ENCODE measurements around the gene LZTR1. TPM values are rescaled to one million over a fixed set of nuclear protein-coding genes. Genes with fewer than 3 reads are reported as not detected.

LZTR1 gene
- total RNA-seq, 2 donors from 2014 or later = 25.7 to 66.9 TPM

DNA sequence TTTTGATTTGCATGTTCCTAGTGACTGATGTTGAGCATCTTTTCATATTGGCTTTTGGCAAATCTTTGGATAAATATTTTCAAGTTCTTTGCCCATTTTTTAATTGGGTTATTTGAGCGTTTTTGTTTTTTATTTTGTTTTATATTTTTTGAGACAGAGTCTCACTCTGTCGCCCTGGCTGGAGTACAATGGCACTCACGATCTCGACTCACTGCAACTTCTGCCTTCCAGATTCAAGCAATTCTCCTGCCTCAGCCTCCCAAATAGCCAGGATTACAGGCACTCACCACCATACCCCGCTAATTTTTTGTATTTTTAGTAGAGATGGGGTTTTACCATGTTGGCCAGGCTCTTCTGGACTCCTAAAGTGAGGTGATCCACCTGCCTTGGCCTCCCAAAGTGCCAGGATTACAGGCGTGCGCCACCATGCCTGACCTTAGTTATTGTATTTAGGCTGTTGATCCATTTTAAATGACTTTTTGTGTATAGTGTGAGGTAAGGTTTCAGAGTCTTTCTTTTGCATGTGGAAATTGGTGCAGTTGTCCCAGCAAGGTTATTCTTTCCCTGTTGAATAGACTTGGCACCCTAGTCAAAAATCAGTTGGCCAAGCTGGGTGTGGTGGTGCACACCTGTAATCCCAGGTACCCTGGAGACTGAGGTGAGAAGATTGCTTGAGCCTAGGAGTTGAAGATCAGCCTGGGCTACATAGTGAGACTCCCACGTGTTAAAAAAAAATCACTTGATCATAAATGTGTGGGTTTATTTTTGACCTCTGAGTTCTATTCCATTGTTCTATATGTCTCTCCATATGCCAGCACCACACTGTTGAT lies 38.8 kb upstream of the LZTR1 start:
- no peak overlapping the region for H3K4me3 ChIP-seq
- ATAC-seq = no peak
- peaks cover 32% of the 10 kb centered on the region for H3K4me1 ChIP-seq
- WGBS, 2 donors = 92 to 94% methylated on average over 8 of the region's 8 CpGs
- no peak for TF ChIP-seq POLR2A (IDR thresholded peaks at IDR 0.05)
- TF ChIP-seq, protein P1, sequence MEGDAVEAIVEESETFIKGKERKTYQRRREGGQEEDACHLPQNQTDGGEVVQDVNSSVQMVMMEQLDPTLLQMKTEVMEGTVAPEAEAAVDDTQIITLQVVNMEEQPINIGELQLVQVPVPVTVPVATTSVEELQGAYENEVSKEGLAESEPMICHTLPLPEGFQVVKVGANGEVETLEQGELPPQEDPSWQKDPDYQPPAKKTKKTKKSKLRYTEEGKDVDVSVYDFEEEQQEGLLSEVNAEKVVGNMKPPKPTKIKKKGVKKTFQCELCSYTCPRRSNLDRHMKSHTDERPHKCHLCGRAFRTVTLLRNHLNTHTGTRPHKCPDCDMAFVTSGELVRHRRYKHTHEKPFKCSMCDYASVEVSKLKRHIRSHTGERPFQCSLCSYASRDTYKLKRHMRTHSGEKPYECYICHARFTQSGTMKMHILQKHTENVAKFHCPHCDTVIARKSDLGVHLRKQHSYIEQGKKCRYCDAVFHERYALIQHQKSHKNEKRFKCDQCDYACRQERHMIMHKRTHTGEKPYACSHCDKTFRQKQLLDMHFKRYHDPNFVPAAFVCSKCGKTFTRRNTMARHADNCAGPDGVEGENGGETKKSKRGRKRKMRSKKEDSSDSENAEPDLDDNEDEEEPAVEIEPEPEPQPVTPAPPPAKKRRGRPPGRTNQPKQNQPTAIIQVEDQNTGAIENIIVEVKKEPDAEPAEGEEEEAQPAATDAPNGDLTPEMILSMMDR (IDR thresholded peaks at IDR 0.05) = no peak
- H3K9me3 ChIP-seq = no peaks in the 10 kb centered on the region
- no peak overlapping the region for H3K27ac ChIP-seq
- H3K27me3 ChIP-seq = no peaks in the 10 kb centered on the region
- no peaks in the 10 kb centered on the region for H3K36me3 ChIP-seq (replicated peaks in 1 of 2; ENCODE audit: insufficient read depth in 1 of 2, low read depth in 2 of 2)
- DNase-seq = no peak
- intact Hi-C loops (cut with DNase I) = no loop called here

DNA sequence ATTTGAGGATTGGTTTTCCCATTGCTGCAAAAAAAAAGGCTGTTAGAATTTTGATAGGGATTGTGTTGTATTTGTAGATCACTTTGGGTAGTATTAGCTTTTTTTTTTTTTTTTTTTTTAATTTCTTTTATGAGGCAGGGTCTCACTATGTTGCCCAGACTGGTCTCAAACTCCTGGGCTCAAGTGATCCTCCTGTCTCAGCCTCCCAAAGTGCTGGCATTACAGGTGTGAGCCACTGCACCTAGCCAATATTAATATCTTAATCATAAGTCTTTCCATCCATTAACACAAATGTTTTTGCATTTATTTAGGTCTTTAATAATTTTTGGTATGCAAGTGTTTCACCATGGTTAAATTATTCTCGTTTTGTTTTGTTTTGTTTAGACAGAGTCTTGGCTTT lies 38.1 kb upstream of the LZTR1 start:
- Histone ChIP-seq H3K9me3 (no peaks in the 10 kb centered on the region), H3K27me3 (no peaks in the 10 kb centered on the region), H3K4me1 (peaks cover 31% of the 10 kb centered on the region), H3K36me3 (replicated peaks in 1 of 2; ENCODE audit: insufficient read depth in 1 of 2, low read depth in 2 of 2) (no peaks in the 10 kb centered on the region), H3K4me3 (no peak overlapping the region), H3K27ac (no peak overlapping the region)
- no peak for TF ChIP-seq POLR2A (IDR thresholded peaks at IDR 0.05)
- ATAC-seq = no peak
- 15 to 19% methylated on average over 1 of the region's 1 CpG for WGBS, 2 donors
- no peak for DNase-seq
- intact Hi-C loops (cut with DNase I) = no loop called here

DNA sequence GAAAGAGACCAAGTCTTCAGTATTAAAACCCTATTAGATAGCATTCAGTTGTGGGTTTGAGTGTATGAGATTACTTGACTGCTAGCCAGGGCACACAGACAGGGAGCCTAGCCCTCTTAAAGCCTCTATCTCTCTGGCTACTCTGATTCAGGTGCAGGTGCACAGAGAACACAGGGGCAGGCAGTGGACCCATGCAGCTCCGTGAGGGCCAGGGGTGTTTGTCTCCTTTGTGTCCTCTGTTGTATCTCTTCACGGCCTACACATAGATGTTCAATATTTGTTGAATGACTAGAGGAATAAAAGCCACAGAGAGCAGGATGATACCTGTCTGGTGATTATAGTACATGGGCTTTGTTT lies 36.5 kb upstream of the LZTR1 start:
- no peak overlapping the region for H3K27ac ChIP-seq
- 83% methylated on average over 2 of the region's 2 CpGs for WGBS, 2 donors
- no peak for ATAC-seq
- H3K4me1 ChIP-seq = peaks cover 23% of the 10 kb centered on the region
- DNase-seq = no peak
- TF ChIP-seq, protein P1 (IDR thresholded peaks at IDR 0.05) = no peak
- TF ChIP-seq POLR2A (IDR thresholded peaks at IDR 0.05) = no peak
- no peaks in the 10 kb centered on the region for H3K27me3 ChIP-seq
- intact Hi-C loops (cut with DNase I) = no loop called here
- H3K4me3 ChIP-seq = no peak overlapping the region
- H3K36me3 ChIP-seq (replicated peaks in 1 of 2; ENCODE audit: insufficient read depth in 1 of 2, low read depth in 2 of 2) = peaks cover 0 to 2% of the 10 kb centered on the region in 2 donors
- H3K9me3 ChIP-seq = no peaks in the 10 kb centered on the region

DNA sequence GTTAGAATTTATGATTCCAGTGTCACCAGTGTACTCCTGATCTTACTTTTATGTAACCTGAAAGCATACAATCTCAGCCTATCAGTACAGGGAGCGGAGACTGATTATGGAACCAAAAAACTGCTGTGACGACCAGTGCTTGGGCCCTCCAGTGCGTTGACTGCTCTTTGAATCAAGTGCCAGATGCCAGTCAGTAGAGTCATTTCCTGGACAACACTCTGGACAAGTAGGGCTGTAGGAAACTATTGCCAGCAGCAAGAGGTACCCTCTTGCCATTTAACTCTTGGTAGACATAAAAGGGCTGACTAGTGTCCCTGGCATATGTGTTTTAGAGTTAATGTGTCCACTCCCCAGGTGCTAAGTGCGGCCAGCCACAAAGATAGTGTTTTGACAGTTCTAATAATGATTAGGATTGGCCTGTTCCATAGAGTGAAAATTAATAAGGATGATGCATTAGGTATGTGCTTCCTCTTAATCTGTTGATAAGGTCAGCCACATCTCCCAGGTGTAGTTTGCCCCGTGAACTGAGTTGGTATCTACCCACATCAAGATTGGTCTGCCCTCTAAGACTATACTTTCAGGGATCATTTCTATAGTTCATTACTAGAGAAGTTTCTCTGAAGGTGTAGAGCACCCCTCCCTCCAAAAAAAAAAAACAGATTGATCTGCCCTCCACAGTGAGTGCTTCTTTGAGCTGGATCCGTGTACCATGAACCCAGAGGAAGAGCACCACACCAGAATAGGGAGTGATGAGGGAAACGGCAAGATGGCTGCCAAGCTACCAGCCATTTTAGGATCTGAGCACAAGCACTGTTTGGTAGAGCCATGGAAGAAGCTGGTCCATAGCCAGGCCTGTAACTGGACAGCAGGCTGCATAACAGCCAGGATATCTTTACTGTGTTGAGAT lies 35.8 kb upstream of the LZTR1 start:
- Histone ChIP-seq H3K27me3 (no peaks in the 10 kb centered on the region), H3K4me1 (peaks cover 24% of the 10 kb centered on the region), H3K27ac (no peak overlapping the region), H3K4me3 (no peak overlapping the region), H3K9me3 (no peaks in the 10 kb centered on the region), H3K36me3 (replicated peaks in 1 of 2; ENCODE audit: insufficient read depth in 1 of 2, low read depth in 2 of 2) (peaks cover 0 to 2% of the 10 kb centered on the region in 2 donors)
- DNase-seq (no peak), ATAC-seq (no peak)
- no peak for TF ChIP-seq POLR2A (IDR thresholded peaks at IDR 0.05)
- TF ChIP-seq, protein P1 (IDR thresholded peaks at IDR 0.05) = no peak
- 70 to 75% methylated on average over 4 to 7 of the region's 7 CpGs for WGBS, 2 donors
- intact Hi-C loops (cut with DNase I) = no loop called here

DNA sequence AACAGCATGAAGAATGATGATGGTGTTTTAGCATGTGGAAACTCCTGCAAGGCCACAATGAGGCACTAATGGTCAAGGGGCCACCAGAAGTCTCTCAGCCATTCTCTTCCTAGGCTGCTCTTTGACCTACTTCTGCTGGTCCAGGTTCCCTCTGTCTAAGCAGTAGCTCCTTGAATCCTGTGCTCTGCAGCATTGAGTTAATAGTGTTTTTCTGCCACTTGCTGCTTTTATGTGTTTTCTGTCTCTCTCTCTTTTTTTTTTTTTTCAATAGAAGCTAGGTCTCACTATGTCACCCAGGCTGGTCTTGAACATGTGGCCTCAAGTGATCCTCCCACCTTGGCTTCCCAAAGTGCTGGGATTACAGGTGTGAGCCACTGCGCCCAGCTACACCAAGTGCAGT lies 35.1 kb upstream of the LZTR1 start:
- DNase-seq (no peak), ATAC-seq (no peak)
- Histone ChIP-seq H3K27me3 (no peaks in the 10 kb centered on the region), H3K9me3 (no peaks in the 10 kb centered on the region), H3K4me3 (no peak overlapping the region), H3K36me3 (replicated peaks in 1 of 2; ENCODE audit: insufficient read depth in 1 of 2, low read depth in 2 of 2) (peaks cover 0 to 2% of the 10 kb centered on the region in 2 donors), H3K4me1 (peaks cover 27% of the 10 kb centered on the region), H3K27ac (no peak overlapping the region)
- 79 to 100% methylated on average over 1 of the region's 1 CpG for WGBS, 2 donors
- intact Hi-C loops (cut with DNase I) = no loop called here
- TF ChIP-seq POLR2A (IDR thresholded peaks at IDR 0.05) = no peak
- TF ChIP-seq, protein P1 (IDR thresholded peaks at IDR 0.05) = no peak
